GM18907 (cell line): ENCODE data around the gene CCL20.
"Not testable (repeated sequence)": the region's sequence is repeated elsewhere in the genome, so short reads cannot be mapped to it uniquely, and the experiment has no call there.

Experiments
- ATAC-seq: cut with Tn5 transposase; IDR thresholded peaks from one replicate; pipeline ENCODE4 v1.9.1; 2021; ENCODE audit warnings: mild to moderate bottlenecking, moderate library complexity; ENCODE audit not compliant: unreplicated experiment

The CCL20 gene

GRCh38 chr2:227813562-227814353 is at the start of gene CCL20:
Gene CCL20, plus strand, starts transcription at chr2:227813842. Its CDS starts 70 bp downstream, at chr2:227813912.
- no peak for ATAC-seq

- no peak for ATAC-seq
Measured at GRCh38 chr2:227765788-227766372, 47.8 kb upstream of the CCL20 start.

- ATAC-seq: peak; percentile 99
Measured at GRCh38 chr2:227766373-227766883, 47.2 kb upstream of the CCL20 start.

- no peak for ATAC-seq
Measured at GRCh38 chr2:227767830-227768229, 45.8 kb upstream of the CCL20 start.

- no peak for ATAC-seq
Measured at GRCh38 chr2:227772197-227772661, 41.4 kb upstream of the CCL20 start.

GRCh38 chr2:227772932-227773331 is 40.7 kb upstream of the CCL20 start:
- no peak for ATAC-seq

- ATAC-seq: no peak
Measured at GRCh38 chr2:227774011-227774624, 39.5 kb upstream of the CCL20 start.

GRCh38 chr2:227774895-227775842 is 38.5 kb upstream of the CCL20 start:
- no peak for ATAC-seq

GRCh38 chr2:227780981-227781615 is 32.5 kb upstream of the CCL20 start:
- no peak for ATAC-seq

- no peak for ATAC-seq
Measured at GRCh38 chr2:227781841-227782240, 31.8 kb upstream of the CCL20 start.

- ATAC-seq: peak; percentile 11
Measured at GRCh38 chr2:227782804-227783203, 30.8 kb upstream of the CCL20 start.

- peak; percentile 98 for ATAC-seq
Measured at GRCh38 chr2:227783404-227784138, 30.1 kb upstream of the CCL20 start.

GRCh38 chr2:227785293-227785692 is 28.3 kb upstream of the CCL20 start:
- ATAC-seq: no peak

GRCh38 chr2:227788561-227789018 is 25.1 kb upstream of the CCL20 start:
- no peak for ATAC-seq

- ATAC-seq: no peak
Measured at GRCh38 chr2:227789803-227790202, 23.8 kb upstream of the CCL20 start.

GRCh38 chr2:227793148-227793712 is 20.4 kb upstream of the CCL20 start:
- no peak for ATAC-seq

- no peak for ATAC-seq
Measured at GRCh38 chr2:227796045-227796711, 17.5 kb upstream of the CCL20 start.

- ATAC-seq: not testable (repeated sequence)
Measured at GRCh38 chr2:227796768-227797167, 16.9 kb upstream of the CCL20 start.
